IPS DF 6.9 (cell line): Measurements from ENCODE around the gene ATG101.

ENCODE experiments used
- DNase-seq: peaks from one replicate; pipeline ENCODE4 v3.0.0-alpha.2; 2013; ENCODE audit warnings: low read depth, low spot score
- H3K27ac ChIP-seq: one replicate; pipeline ENCODE4 v1.5.1; 2013; ENCODE audit warnings: low read length, control low read depth
- H3K27me3 ChIP-seq: 2 replicates; pipeline ENCODE4 v1.6.1; 2013; ENCODE audit warnings: mild to moderate bottlenecking, low read length; ENCODE audit not compliant: control insufficient read depth, insufficient read depth
- H3K36me3 ChIP-seq: 2 replicates; pipeline ENCODE4 v1.6.1; 2013; ENCODE audit warnings: low read length; ENCODE audit not compliant: control insufficient read depth, insufficient read depth
- H3K4me1 ChIP-seq: 2 replicates; pipeline ENCODE4 v1.6.1; 2013; ENCODE audit warnings: low read length; ENCODE audit not compliant: control insufficient read depth, insufficient read depth
- H3K4me3 ChIP-seq: 2 replicates; pipeline ENCODE4 v1.5.1; 2013; ENCODE audit warnings: mild to moderate bottlenecking, low read length
- H3K9me3 ChIP-seq: 2 replicates; pipeline ENCODE4 v1.6.1; 2013; ENCODE audit warnings: low read length, inconsistent platforms; ENCODE audit not compliant: control insufficient read depth, insufficient read depth
- WGBS: extraction: QIAGEN DNeasy Blood & Tissue Kit; methylation state at CpG from one replicate; pipeline ENCODE4 v1.1.7; 2013; ENCODE audit warnings: mixed read lengths, missing lambda C conversion rate; ENCODE audit not compliant: insufficient read length, insufficient coverage; 5-methylcytosine and 5-hydroxymethylcytosine counted together

The ATG101 gene

DNA sequence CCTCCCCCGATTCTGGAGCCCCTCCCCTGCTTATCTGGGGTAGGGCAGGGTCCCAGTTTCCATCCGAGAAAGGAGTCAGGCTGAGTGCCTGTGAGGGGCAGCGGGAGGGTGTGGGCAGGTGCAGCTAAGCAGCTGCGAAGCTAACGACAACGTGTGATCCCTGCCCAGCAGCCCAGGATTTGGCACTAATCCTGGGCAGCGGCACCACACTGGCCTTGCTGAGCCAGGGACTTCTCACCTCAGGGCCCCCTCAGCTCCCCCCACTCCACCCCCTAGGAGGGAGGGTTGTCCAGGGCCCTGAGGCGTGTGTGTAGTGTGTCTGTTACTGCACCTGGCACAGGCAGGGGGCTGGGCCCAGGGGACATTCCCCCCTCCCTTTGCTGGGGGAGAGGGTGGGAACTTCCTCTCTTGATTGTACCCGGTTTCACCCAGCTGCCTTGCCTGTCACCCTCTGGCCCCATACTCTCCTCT, 11.5 kb downstream of the ATG101 start:
- Histone ChIP-seq H3K9me3 (no peaks in the 10 kb centered on the region), H3K27me3 (no peaks in the 10 kb centered on the region), H3K4me3 (no peak overlapping the region), H3K36me3 (peaks cover 8% of the 10 kb centered on the region), H3K27ac (no peak overlapping the region), H3K4me1 (peaks cover 13% of the 10 kb centered on the region)
- no CpG with 5 or more reads among the region's 9 CpGs for WGBS
- DNase-seq: no peak

DNA sequence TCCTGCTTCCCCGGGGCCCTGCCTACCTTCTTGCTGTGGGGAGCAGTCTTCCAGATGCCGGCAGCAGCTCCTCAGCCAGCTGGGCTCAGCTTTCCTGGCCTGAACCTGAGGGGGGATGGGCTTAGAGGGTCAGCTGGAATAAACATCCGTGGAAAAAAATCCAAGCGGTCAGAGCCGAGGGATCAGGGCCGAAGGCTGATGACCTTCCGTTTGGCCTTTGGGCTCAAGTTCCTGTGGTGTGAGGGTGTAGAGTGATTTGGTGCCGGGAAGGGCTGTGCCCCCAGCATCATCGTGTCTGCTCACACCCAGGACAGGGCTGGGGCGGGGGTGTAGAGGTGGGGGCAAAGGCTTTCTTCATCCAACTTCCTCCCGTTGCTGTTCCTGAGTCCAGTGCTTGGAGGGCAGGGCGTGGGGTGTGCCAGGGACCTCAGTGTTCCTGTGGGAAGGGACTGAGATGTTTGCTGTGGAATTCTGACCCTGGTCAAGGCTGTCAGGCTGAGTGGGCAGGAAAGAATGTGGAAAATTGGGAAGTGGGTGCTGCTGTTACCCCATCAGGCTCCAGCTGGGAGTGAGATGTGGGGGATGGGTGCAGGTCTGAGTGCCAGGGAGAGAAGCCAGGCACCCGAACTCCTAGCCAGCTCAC, 12.4 kb downstream of the ATG101 start:
- no peaks in the 10 kb centered on the region for H3K27me3 ChIP-seq
- H3K4me3 ChIP-seq: no peak overlapping the region
- WGBS: no CpG with 5 or more reads among the region's 13 CpGs
- H3K36me3 ChIP-seq: no peaks in the 10 kb centered on the region; the same call in 1 of the 2 replicates
- H3K4me1 ChIP-seq: peaks cover 13% of the 10 kb centered on the region
- H3K27ac ChIP-seq: no peak overlapping the region
- H3K9me3 ChIP-seq: no peaks in the 10 kb centered on the region
- no peak for DNase-seq

DNA sequence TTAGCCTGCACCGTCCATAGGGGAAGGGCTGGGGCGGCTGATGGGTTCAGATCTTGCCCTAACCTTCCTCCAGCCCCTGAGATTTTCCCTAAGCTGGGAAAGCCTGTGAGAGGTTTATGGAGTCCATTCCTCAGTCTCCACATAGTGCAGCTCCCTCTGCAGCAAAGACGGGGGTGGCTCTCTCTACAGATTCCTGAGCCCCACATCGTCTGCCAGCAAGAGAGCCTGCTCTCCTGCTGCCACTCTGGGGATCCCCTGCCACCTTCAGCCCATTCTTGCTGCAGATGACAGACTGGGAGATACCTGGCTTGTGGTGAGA, 12.8 kb downstream of the ATG101 start:
- no peaks in the 10 kb centered on the region for H3K9me3 ChIP-seq
- no peaks in the 10 kb centered on the region for H3K27me3 ChIP-seq
- H3K4me1 ChIP-seq: peaks cover 13% of the 10 kb centered on the region
- DNase-seq: no peak
- H3K36me3 ChIP-seq: no peaks in the 10 kb centered on the region; the same call in 1 of the 2 replicates
- H3K27ac ChIP-seq: no peak overlapping the region
- H3K4me3 ChIP-seq: no peak overlapping the region
- no CpG with 5 or more reads among the region's 4 CpGs for WGBS

DNA sequence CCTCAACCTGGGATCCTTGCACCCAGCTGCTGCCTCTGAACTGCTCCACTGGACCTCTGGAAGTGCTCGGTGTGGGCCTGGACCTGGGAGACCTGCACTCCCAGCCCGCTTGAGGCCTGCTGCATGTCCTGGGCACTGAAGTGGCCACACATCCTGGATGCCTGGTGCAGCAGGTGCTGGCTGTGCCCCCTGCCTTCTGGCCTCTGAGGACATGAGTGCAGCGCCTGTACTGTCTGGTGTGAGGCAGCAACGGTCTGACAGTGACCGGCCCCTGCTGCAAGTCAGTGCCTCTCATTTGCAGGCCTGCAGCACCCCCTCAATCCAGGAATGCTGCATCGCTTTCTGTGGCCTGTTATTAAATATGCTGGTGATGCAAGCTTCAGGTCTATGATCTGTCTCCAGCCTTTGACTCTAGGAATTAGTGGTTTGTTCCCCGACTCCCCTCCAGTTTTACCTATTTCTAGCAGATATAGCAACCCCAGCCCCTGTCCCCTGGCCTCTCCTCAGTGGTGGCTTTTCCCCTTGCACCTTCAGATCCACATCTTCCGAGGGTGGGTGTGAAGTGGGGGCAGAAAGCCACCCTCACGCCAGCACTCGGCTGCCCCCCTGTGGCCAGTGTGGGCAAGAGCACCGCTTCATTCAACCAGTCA, 13.3 kb downstream of the ATG101 start:
- Histone ChIP-seq H3K27ac (no peak overlapping the region), H3K4me1 (peaks cover 13% of the 10 kb centered on the region), H3K4me3 (no peak overlapping the region), H3K9me3 (no peaks in the 10 kb centered on the region), H3K36me3 (no peaks in the 10 kb centered on the region; the same call in 1 of the 2 replicates), H3K27me3 (no peaks in the 10 kb centered on the region)
- WGBS: no CpG with 5 or more reads among the region's 11 CpGs
- DNase-seq: no peak

DNA sequence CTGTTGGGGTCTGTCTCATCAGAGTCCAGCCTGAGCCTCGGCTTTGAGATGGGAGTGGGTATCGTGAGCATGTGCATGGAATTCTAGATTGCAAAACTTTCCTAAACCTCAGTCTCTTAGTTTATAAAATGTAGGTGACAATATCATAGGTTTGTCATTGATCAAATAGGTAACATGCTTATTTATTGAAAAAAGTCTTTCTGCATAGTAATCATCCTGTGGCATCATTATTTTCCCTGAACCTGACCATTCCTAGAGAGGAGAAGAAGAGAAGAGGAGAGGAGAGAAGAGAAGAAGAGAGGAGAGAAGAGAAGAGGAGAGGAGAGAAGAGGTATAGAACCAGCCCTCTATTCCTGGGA, 13.8 kb downstream of the ATG101 start:
- Histone ChIP-seq H3K9me3 (no peaks in the 10 kb centered on the region), H3K27ac (no peak overlapping the region), H3K36me3 (no peaks in the 10 kb centered on the region), H3K4me3 (no peak overlapping the region), H3K4me1 (peaks cover 13% of the 10 kb centered on the region), H3K27me3 (no peaks in the 10 kb centered on the region)
- WGBS: no CpG with 5 or more reads among the region's 2 CpGs
- DNase-seq: no peak

DNA sequence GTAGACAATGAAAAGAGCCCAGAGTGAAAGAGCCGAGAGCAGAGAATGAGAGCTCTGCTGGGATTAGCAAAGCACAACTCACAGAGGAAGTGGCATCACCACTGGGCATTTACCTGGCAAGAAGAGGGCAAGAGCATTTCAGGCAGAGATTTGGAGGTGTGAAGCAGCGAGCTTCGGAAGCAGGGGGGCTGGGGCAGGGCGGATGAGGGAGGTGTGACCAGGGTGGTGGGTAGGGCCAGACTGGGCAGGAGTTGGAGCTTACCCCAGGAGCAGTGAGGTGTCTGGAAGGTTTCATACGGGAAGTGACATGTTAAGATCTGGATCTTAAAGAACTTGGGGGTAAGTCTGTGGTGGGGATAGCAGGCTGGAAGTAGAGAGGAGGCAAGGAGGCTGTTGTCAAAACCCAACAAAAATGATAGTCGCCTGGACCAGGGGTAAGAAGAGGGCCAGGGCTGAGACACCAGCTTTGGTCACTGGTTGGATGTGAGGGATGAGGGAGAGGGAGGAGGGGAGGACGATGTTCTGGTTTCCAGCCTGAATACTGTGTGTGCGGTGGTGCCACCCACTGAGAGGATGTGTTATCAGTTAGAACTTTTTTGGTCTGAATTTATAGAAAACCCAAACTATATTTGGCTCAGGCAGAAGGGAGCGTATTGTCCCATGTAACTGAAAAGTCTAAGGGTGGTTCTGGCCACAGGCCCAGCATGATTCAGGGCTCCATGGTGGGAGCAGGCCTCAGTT, 14.9 kb downstream of the ATG101 start:
- no peaks in the 10 kb centered on the region for H3K36me3 ChIP-seq
- no peak for DNase-seq
- WGBS: no CpG with 5 or more reads among the region's 9 CpGs
- no peak overlapping the region for H3K4me3 ChIP-seq
- H3K9me3 ChIP-seq: no peaks in the 10 kb centered on the region
- no peaks in the 10 kb centered on the region for H3K27me3 ChIP-seq
- H3K4me1 ChIP-seq: peaks cover 13% of the 10 kb centered on the region
- H3K27ac ChIP-seq: no peak overlapping the region

DNA sequence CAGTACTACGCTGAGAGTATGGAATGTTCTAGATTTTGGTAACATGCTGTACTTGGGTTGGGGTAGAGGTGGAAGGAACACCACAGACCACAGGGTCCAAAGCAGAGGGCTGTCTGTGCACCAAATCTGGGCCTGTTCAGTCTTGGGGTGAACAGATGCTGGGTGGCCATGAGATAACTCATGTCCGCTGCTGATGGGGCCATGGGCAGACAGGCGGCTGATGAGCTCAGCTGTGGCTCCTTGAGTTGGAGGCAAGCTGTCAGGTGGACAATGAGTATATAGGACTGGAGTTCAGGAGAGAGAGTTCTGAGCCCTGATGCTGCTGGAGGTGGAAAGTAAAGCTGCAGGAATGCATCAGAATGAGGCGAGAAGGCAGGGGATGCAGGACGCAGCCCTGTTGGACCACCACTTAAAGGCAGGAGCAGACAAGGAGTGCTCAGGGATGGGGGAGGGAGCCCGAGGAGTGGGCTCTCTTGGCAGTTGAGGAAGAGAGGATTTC, 16.0 kb downstream of the ATG101 start:
- H3K9me3 ChIP-seq: no peaks in the 10 kb centered on the region
- no peak overlapping the region for H3K4me3 ChIP-seq
- no peaks in the 10 kb centered on the region for H3K36me3 ChIP-seq
- H3K27me3 ChIP-seq: no peaks in the 10 kb centered on the region
- WGBS: no CpG with 5 or more reads among the region's 6 CpGs
- DNase-seq: no peak
- no peak overlapping the region for H3K27ac ChIP-seq
- H3K4me1 ChIP-seq: peaks cover 13% of the 10 kb centered on the region

DNA sequence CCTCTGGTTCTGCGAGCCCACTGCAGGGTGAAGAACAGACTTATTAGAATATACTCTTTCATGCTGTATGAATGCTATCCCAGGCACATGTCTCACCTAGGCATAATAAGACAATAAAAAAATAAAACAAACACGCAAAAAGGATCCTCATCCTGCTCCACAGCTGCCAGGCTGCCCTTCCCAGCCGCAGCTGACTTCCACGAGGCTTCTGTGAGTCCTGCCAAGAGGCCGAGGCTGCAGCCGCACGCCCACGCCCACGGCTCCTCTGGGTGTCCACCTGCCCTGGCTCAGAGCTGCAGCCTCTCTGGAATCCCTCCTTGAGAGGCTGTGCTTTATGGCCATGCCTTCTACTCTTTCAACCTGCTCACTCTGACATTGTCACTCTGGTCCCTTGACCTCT, 16.6 kb downstream of the ATG101 start:
- H3K9me3 ChIP-seq: no peaks in the 10 kb centered on the region
- no peak overlapping the region for H3K4me3 ChIP-seq
- DNase-seq: no peak
- no peaks in the 10 kb centered on the region for H3K27me3 ChIP-seq
- no CpG with 5 or more reads among the region's 9 CpGs for WGBS
- H3K4me1 ChIP-seq: peaks cover 10% of the 10 kb centered on the region
- H3K36me3 ChIP-seq: no peaks in the 10 kb centered on the region
- H3K27ac ChIP-seq: no peak overlapping the region

DNA sequence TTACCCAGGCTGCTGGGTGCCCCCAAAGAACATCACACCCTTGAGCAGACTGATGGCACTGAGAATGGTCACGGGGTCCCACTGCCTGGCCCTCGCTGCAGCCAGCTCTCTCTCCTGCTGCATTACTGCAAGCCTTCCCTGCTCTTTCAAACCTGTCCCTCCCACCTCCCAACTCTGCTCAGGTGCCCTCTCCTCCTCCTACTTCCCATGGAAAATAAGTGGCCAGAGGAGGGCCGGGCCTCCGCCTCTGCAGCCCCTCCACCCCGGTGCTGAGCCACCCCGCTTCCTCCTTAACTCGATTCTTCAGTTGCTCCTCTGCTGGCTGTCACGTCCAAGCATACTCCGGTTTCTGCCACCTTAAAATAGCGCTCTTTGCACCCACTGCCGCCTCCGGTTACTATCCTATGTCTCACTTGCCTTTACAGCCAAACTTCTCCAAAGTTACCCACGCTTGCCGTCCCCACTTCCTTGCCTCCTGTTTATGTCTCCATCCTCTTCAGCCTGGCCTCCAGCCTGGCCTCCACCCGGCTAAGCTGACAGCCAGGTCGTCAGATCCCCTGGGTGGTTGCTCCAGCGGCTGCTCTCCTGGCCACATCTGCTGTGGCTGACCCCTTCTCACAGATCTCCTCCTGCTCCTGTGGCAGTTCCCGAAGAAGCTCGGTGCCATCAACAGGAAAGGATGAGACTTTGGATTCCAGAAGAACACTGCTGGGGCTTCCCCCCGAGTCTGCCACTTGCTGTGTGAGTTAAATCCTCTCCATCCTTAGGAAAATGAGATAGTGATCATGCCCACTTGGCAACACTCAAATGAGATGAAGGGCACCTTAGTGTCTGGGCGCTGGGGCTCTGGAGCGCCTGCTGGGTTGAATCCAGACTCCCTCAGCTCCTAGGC, 17.4 kb downstream of the ATG101 start:
- Histone ChIP-seq H3K4me3 (no peak overlapping the region), H3K27ac (no peak overlapping the region), H3K4me1 (peaks cover 2% of the 10 kb centered on the region), H3K36me3 (no peaks in the 10 kb centered on the region), H3K9me3 (no peaks in the 10 kb centered on the region), H3K27me3 (no peaks in the 10 kb centered on the region)
- WGBS: no CpG with 5 or more reads among the region's 22 CpGs
- no peak for DNase-seq
